LNCaP clone FGC (cell line): ENCODE results near the gene POLR2A.
"Not testable (repeated sequence)": the region's sequence is repeated elsewhere in the genome, so short reads cannot be mapped to it uniquely, and the experiment has no call there.

Source experiments
- DNase-seq: peaks from one replicate; pipeline ENCODE4 v3.0.0-alpha.2; 2011; ENCODE audit warnings: low read depth
- H3K4me3 ChIP-seq: 2 replicates; pipeline ENCODE4 v1.5.1; 2011; ENCODE audit warnings: mild to moderate bottlenecking, low read depth, low read length, control low read depth
- TF ChIP-seq, protein P1 (sequence below): IDR thresholded peaks from 2 replicates; pipeline ENCODE4 v1.5.1; 2012; ENCODE audit warnings: mild to moderate bottlenecking; ENCODE audit not compliant: control insufficient read depth, insufficient read depth; ENCODE audit errors: extremely low read depth

Gene POLR2A

GRCh38 chr17:7476951-7477350 lies 7.2 kb upstream of the POLR2A start:
- TF ChIP-seq, protein P1, sequence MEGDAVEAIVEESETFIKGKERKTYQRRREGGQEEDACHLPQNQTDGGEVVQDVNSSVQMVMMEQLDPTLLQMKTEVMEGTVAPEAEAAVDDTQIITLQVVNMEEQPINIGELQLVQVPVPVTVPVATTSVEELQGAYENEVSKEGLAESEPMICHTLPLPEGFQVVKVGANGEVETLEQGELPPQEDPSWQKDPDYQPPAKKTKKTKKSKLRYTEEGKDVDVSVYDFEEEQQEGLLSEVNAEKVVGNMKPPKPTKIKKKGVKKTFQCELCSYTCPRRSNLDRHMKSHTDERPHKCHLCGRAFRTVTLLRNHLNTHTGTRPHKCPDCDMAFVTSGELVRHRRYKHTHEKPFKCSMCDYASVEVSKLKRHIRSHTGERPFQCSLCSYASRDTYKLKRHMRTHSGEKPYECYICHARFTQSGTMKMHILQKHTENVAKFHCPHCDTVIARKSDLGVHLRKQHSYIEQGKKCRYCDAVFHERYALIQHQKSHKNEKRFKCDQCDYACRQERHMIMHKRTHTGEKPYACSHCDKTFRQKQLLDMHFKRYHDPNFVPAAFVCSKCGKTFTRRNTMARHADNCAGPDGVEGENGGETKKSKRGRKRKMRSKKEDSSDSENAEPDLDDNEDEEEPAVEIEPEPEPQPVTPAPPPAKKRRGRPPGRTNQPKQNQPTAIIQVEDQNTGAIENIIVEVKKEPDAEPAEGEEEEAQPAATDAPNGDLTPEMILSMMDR = no peak
- DNase-seq = no peak
- no peak overlapping the region for H3K4me3 ChIP-seq

GRCh38 chr17:7477392-7478275 lies 6.5 kb upstream of the POLR2A start:
- TF ChIP-seq, protein P1 = no peak
- no peak overlapping the region for H3K4me3 ChIP-seq
- no peak for DNase-seq

GRCh38 chr17:7478276-7479212 lies 5.6 kb upstream of the POLR2A start:
- DNase-seq = no peak
- TF ChIP-seq, protein P1 = no peak
- H3K4me3 ChIP-seq = peak overlapping the region; percentile 60

GRCh38 chr17:7479213-7480088 lies 4.7 kb upstream of the POLR2A start, which contains the start of gene ZBTB4:
Gene ZBTB4 (minus strand): TSS chr17:7479631. CDS start chr17:7466801, 12,830 bp downstream.
- peak within 1 kb of the TSS; percentile 60 for H3K4me3 ChIP-seq
- TF ChIP-seq, protein P1 = no peak
- DNase-seq = no peak

- TF ChIP-seq, protein P1 = no peak
These were observed 4.1 kb upstream of the POLR2A start for GRCh38 chr17:7480089-7480384.

GRCh38 chr17:7481275-7481674 lies 2.9 kb upstream of the POLR2A start, which contains the start of gene SLC35G6:
Gene SLC35G6 (plus strand): TSS chr17:7481446. CDS start chr17:7481517, 71 bp downstream.
- DNase-seq, H3K4me3 ChIP-seq: not testable (repeated sequence)

More at GRCh38 chr17:7480089-7480384, 4.1 kb upstream of the POLR2A start:
- DNase-seq = no peak
- H3K4me3 ChIP-seq = peak overlapping the region; percentile 58

- DNase-seq, H3K4me3 ChIP-seq: not testable (repeated sequence)
These were observed 2.1 kb upstream of the POLR2A start for GRCh38 chr17:7481842-7482741.

DNA sequence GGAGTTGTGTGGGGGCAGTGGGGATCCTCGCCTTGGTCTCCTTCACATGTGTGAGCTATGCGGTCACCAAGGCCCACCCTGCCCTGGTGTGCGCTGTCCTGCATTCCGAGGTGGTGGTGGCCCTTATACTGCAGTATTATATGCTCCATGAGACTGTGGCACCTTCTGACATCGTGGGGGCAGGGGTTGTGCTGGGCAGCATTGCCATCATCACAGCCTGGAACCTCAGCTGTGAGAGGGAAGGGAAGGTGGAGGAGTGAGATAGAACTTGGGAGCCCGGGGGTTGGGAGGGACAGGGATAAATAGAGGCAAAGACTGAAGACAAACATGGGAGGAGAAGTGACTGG lies 1.5 kb upstream of the POLR2A start:
- peak overlapping the region; percentile 68 for H3K4me3 ChIP-seq
- DNase-seq = not testable (repeated sequence)
